HG03108 (cell line): ENCODE data around the gene HOXD9.

Experiments used
- ATAC-seq: cut with Tn5 transposase; IDR thresholded peaks from one replicate; pipeline ENCODE4 v1.9.1; 2021; ENCODE audit warnings: moderate library complexity; ENCODE audit not compliant: unreplicated experiment

Gene HOXD9

GRCh38 chr2:176098366-176099158 lies 24.0 kb upstream of the HOXD9 start:
- no peak for ATAC-seq

- ATAC-seq = no peak
Observed at GRCh38 chr2:176099159-176099727, 23.3 kb upstream of the HOXD9 start.

- no peak for ATAC-seq
Observed at GRCh38 chr2:176099728-176100546, 22.6 kb upstream of the HOXD9 start, which contains the start of gene HOXD12. TSS of gene HOXD12 (plus strand) at chr2:176099795. CDS start at chr2:176099802, 7 bp downstream.

GRCh38 chr2:176100547-176101140 lies 21.9 kb upstream of the HOXD9 start:
- no peak for ATAC-seq

GRCh38 chr2:176101216-176101830 lies 21.2 kb upstream of the HOXD9 start:
- no peak for ATAC-seq

GRCh38 chr2:176101842-176102241 lies 20.7 kb upstream of the HOXD9 start:
- no peak for ATAC-seq

GRCh38 chr2:176102309-176102866 lies 20.1 kb upstream of the HOXD9 start:
- no peak for ATAC-seq

- ATAC-seq = no peak
Observed at GRCh38 chr2:176103194-176103593, 19.3 kb upstream of the HOXD9 start.

GRCh38 chr2:176103742-176104315 lies 18.7 kb upstream of the HOXD9 start:
- ATAC-seq = no peak

GRCh38 chr2:176104316-176105077 lies 18.0 kb upstream of the HOXD9 start:
- no peak for ATAC-seq

GRCh38 chr2:176105078-176105729 lies 17.3 kb upstream of the HOXD9 start:
- ATAC-seq = no peak

GRCh38 chr2:176105730-176106580 lies 16.6 kb upstream of the HOXD9 start:
- ATAC-seq = no peak

GRCh38 chr2:176106581-176107539 lies 15.7 kb upstream of the HOXD9 start, which contains the start of gene HOXD11:
TSS of gene HOXD11 (plus strand) at chr2:176107280. CDS start at chr2:176107356, 76 bp downstream.
- no peak for ATAC-seq

GRCh38 chr2:176107731-176108181 lies 14.8 kb upstream of the HOXD9 start:
- ATAC-seq = no peak

GRCh38 chr2:176109192-176109901 lies 13.2 kb upstream of the HOXD9 start:
- ATAC-seq = no peak

GRCh38 chr2:176109946-176110345 lies 12.6 kb upstream of the HOXD9 start:
- ATAC-seq = no peak
